Esophagus squamous epithelium (tissue), 4 donors: ENCODE data around the gene FAM200B.

ENCODE experiments used
- POLR2A ChIP-seq, 4 donors: fragments of 450-650 bp; IDR thresholded peaks; one replicate each; pipeline ENCODE4 v1.6.1; 2017; ENCODE audit warnings: antibody characterized with exemption in 4 of 4, mild to moderate bottlenecking in 4 of 4, moderate library complexity in 3 of 4
- TF ChIP-seq, protein P1 (sequence below), 6 experiments: fragments of 450-650 bp in 4 of 6; fragments of 200-600 bp in 2 of 6; sonication (generic) in 2 of 6; IDR thresholded peaks; one replicate each; pipeline ENCODE4 v1.5.1; 2016 to 2019; ENCODE audit warnings: antibody characterized with exemption in 6 of 6, mild to moderate bottlenecking in 4 of 6, moderate library complexity in 4 of 6

DNA sequence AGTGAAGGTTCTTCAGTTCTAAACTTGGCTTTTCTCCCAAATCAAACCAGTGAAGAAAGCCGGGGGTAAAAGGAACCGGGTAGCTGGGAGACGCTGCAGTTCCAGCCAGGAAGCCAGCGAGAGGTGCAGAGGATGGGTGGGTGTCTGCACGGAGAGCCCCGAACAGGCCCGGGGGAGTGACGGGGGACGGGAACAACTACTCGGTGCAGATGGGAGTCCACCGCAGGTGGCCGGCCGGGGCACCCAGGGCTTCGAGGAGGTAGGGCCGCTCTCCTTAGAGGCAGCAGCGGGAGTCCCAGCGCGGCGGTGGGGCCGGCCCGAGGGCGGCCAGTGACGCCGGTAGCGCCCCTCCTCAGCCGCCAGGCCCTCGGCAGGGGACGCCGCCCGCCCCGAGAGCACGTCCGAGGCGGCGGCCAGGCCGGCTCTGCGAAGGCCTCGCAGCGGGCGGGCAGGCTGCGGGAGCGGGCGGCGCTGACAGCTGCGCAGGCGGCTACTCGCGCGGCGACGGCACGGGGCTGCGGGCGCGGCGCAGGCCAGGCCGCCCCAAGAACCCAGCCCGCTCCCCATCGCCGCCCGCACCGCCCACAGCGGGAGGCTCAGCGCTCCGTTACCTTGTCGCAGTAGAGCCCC is 26.9 kb upstream of the FAM200B start:
- TF ChIP-seq, protein P1, sequence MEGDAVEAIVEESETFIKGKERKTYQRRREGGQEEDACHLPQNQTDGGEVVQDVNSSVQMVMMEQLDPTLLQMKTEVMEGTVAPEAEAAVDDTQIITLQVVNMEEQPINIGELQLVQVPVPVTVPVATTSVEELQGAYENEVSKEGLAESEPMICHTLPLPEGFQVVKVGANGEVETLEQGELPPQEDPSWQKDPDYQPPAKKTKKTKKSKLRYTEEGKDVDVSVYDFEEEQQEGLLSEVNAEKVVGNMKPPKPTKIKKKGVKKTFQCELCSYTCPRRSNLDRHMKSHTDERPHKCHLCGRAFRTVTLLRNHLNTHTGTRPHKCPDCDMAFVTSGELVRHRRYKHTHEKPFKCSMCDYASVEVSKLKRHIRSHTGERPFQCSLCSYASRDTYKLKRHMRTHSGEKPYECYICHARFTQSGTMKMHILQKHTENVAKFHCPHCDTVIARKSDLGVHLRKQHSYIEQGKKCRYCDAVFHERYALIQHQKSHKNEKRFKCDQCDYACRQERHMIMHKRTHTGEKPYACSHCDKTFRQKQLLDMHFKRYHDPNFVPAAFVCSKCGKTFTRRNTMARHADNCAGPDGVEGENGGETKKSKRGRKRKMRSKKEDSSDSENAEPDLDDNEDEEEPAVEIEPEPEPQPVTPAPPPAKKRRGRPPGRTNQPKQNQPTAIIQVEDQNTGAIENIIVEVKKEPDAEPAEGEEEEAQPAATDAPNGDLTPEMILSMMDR (IDR thresholded peaks at IDR 0.05), result no peak
- no peak for TF ChIP-seq POLR2A (IDR thresholded peaks at IDR 0.05)
